NCI-H2227 treated with DMSO at 0.1 percent for 48 hours (cell line): Measurements from ENCODE around the gene GCC1.
A peak's percentile ranks its signal among the peaks of the same experiment; 100 is the strongest.
"Not testable (repeated sequence)": the region's sequence is repeated elsewhere in the genome, so short reads cannot be mapped to it uniquely, and the experiment has no call there.

Experiments
- DNase-seq: peaks from one replicate; lab custom pipeline; 2025; lab: John Stamatoyannopoulos, UW

GCC1 gene

DNA sequence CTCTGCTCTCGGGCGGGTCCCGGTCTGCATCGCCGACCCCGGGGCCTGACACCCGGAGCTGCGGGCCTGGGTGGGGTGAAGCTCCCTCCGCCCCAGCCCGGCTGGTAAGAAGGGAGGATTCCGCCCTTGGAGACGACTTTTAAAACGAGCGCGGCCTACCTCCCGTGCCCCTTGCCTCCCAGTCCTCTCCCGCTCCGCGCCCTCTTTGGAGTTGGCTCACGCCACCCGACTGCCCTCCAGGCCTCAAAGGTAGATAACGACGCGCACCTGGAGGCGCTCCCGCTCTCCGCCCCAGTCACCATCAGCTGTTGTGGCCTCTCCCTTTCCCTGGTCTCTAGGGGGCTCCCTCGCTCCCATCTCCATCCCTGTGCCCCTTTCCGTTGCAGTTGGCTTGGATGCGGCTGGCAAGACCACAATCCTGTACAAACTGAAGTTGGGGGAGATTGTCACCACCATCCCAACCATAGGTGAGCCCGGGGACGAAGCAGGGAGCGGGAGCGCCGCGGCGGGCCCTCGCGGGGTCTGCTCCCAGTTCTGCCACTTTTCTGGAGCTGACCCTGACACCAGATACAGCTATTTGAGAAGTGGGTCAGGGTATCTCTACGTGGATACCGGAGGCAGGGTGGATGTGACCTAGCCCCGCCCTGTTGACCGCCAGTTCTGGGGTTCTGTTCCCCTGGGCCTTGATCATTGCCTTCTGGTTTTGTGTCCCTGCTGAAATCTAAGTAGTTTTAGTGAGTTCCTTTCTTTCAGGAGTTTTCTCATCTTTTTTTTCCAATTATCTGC, 3.5 kb upstream of the GCC1 start:
- peak; percentile 73 for DNase-seq

DNA sequence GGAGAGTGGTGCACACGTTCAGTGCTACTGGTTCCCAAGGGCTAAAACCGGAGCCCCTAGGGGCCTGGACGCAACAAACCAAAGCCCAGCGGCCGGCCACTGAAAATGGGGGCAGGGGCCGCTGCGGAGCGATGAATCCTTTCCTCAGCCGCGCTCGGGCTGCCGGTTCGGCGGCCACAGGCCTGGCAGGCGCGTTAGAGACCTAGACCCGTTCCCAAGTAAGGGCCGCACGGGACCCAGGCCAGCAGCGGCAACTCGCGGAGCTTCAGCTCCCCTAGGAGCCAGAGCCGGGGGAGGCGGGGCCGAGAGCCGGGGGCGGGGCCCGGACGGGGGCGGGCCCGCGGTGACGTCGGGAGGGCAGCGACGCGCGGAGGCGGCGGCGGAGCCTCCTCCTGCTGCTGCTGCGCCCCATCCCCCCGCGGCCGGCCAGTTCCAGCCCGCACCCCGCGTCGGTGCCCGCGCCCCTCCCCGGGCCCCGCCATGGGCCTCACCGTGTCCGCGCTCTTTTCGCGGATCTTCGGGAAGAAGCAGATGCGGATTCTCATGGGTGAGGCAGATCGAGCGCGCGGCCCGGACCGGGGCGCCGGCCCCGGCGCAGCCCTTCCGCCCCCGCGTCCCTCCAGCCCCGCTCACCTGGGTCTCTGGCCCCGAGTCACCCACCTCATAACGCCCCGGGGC, 2.8 kb upstream of the GCC1 start, which contains the start of gene ARF5:
Gene ARF5 (plus strand): TSS at position 393 of the 678 bp plus-strand sequence. CDS start 88 bp downstream, at position 481.
- peak; percentile 80 for DNase-seq

GRCh38 chr7:127587663-127588018, 2.2 kb upstream of the GCC1 start:
- no peak for DNase-seq

DNA sequence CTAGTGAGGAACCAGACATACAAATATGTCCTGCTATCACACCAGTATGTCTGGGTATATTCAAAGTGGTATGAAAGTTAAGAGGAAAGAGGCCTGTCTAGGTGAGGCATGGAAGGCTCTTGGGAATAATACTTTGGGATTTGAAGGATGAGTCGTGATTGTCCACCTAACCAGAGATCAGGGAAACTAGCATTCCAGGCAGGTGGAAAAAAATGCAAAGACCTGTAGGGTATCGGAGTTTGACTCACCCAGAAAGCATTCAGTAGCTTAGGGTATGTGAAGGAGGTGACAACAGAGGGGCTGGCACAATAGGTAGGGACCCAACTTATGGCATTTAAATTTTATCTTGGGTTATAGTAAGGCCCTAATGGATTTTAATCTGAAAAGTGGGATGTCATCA, 950 bp upstream of the GCC1 start:
- DNase-seq = no peak

DNA sequence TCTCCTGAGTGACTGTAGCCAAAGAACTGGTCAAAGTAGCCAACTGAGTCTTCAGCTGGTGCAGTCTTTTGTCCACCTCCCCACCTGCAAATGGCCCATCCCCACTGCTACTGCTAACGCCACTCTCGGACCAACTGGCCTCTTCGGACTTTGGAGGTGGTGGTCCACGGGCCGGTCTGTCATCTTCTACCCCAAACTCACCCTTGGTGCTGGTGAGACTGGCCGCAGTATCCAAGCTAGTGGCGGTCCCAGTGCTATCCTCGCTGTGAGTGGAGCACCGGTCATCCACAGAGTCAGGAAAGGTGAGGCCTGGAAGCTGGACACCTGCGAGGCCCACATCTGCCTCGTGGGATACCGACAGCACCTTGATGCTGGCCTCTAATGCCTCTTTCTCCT, 750 bp downstream of the GCC1 start:
- no peak for DNase-seq

DNA sequence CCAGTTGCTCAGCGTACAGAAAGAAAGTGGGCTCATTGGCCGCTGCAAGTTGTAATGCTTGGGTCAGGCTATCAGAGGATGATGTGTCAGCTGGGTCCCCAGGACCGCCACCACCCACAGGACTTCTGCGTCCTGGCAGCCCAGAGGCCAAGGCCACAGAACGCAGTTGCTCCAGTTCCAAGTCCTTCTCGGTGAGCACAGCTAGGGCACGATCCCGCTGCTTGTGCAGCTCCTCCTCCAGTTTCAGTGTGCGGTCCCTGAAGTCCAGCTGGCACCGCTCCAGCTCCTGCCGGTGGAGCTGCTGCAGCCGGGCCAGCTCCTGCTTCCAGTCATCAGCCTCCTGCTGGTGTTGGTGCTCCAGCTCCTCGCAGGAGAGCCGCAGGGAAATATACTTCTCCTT, 3.0 kb downstream of the GCC1 start:
- DNase-seq = no peak

- DNase-seq = no peak
These were observed 3.7 kb downstream of the GCC1 start for GRCh38 chr7:127581716-127582115.

DNA sequence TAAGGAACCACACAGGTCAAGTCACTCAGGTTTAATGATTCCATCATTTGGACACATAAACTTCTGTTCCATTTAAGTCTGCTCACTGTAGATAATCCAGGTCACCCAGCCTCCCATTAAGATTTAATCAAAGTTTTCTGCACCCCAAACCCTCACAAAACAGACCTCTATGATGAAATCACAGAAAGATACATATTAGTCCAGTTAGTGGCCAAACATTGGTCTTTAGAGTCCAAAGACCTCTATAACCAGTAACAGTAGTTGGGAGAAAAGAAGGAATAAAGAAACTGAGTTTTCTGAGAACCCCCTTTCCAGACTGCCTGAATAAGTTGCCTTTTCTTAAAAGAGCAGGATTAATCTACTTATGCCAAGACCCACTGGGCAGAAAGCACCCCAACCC, 4.8 kb downstream of the GCC1 start:
- no peak for DNase-seq

GRCh38 chr7:127578711-127579275, 6.6 kb downstream of the GCC1 start:
- no peak for DNase-seq

GRCh38 chr7:127578036-127578684, 7.2 kb downstream of the GCC1 start:
- DNase-seq = no peak

DNA sequence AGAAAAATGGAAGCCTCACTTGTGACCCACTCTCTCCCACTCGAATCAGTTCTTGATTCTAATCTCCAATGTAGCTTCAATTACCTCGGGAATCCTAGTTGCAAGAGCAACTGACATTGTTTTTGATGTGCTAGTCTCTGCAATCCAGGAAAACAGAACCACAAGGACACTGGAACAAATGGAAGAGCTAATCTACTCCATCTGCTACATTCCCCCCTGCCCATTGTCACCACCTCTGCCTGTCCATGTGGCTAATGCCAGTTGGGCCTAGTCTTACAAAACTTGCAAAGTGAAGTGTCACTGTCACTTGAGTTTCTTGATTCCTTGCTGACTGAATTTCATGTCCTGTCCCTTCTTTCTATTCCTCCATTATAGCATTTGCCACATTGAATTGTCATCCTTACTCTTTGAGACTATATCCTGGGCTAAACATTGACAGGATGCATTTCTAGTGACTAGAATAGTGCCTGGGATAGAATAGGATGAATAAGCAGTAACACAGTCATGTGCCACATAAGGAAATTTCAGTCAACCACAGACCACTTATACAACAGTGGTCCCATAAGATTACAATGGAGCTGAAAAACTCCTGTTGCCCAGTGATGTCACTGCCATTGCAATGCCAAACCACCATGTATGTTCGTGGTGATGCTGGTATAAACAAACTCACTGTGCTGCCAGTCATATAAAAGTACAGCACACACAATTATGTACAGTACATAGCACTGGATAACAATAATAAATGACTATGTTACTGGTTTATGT, 13.5 kb downstream of the GCC1 start:
- DNase-seq = no peak

- not testable (repeated sequence) for DNase-seq
These were observed 17.4 kb downstream of the GCC1 start for GRCh38 chr7:127568034-127568433.

DNA sequence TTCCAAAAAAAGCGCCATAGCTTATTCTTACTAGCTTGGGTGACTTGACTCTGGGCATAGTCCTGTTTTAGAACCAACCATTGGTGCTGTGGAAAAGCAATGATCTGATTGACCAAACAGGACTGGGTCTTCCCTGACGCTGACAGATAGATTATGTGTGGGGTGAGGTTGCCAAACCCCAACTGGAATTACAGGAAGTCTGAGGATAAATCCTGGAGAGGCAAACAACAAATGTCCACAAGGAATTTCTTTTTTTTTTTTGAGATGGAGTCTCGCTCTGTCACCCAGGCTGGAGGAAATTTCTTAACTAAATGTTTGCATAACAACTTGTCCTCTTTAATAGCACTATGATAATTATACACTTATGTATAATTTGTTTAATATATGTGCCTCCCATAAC, 19.2 kb downstream of the GCC1 start:
- no peak for DNase-seq

GRCh38 chr7:127557803-127558202, 27.6 kb downstream of the GCC1 start:
- no peak for DNase-seq

- DNase-seq = no peak
These were observed 29.0 kb downstream of the GCC1 start for GRCh38 chr7:127556404-127556803.

DNA sequence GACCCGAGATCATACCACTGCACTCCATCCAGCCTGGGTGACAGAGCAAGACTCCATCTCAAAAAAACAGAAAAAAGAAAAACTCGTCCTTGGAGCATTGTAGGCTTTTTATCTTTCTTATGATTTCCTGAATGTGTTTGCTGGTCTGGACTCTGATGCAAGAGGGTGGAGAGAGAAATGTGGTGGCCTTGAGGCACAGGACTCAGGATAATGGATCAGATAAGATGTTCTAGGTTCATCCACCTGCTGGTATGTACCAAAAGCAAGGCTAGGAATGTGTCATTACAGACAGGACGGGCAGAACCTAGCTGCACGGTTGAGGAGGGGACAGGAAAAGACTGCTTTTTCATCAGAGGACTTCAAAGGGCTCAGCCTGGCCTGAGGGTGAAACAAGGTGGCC, 33.5 kb downstream of the GCC1 start:
- DNase-seq = no peak

DNA sequence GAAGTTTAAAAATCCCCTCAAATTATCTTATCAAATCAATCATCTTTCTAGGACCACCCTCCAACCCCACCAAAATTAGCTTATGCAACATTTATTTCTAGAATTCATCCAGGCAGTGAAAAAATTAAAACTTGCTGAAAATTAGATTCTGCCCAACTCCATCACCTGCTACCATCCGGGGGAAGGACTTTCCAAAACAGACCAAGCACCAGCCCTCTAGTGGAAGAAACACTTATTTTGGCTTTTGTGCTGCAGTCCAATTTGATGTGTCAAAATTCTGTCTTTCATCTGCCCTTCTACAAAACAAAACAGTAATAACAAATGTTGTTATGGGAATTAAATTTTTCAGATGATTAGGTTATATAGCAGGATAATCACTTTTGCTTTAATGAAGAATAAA, 35.1 kb downstream of the GCC1 start:
- no peak for DNase-seq

DNA sequence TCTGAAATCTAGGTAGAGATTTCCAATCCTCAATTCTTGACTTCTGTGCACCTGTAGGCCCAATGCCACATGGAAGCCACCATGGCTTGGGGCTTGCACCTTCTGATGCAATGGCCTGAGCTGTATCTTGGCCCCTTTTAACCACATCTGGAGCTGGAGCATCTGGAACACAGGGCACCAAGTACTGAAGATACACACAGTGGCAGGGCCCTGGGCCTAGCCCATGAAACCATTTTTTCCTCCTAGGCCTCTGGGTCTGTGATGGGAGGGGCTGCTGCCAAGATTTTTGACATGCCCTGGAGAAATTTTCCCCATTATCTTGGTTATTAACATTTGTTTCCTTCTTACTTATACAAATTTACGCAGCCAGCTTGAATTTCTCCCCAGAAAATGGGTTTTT, 39.1 kb downstream of the GCC1 start:
- DNase-seq = no peak

DNA sequence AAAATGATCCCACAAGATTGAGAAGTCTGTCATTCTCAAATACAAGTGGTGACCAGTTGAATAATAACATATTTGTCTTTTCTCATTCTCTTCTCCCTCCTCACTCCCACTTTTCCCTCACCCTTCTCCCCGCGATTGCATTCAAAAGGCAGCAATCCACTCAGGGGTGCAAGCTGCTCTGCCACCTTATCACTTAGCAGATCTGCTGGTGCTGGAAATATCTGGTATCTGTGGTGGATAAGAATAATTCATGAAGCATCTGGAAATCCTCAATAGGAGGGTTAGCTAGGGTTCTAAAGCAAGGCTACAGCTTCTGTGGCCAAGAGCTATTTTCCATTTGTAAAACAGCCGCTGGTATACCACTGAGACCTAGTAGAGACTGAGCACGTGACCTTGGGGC, 43.8 kb downstream of the GCC1 start:
- no peak for DNase-seq

GRCh38 chr7:127540461-127540860, 44.9 kb downstream of the GCC1 start:
- not testable (repeated sequence) for DNase-seq

- no peak for DNase-seq
These were observed 46.3 kb downstream of the GCC1 start for GRCh38 chr7:127539116-127539515.

DNA sequence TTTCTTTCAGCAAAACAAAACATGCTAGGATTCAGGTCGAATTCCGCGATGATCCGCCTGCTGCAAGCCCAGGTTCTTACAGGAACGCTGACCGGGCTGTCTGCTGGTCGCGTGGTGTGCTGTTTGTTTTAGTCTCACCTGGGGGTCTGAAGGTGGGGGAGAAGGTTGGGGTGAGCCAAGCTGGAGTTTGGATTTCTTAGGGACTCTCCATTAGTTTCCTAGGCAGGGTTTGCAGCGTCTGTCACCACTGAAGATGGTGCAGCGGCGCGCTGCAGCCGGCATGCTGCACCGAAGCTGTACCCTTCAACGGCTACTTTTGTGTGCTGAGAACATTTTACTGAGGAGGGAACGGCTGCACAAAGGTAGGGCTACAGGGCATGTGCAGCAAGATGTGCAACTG, 48.7 kb downstream of the GCC1 start:
- no peak for DNase-seq
